Stimulated activated CD8-positive, alpha-beta memory T cell treated with anti-CD3 and anti-CD28 coated beads, Interleukin-7, amount 100 ng/mL, for 48 hours (primary cell): ENCODE results near the gene NFAM1.

ENCODE experiments used
- DNase-seq, 2 donors: peaks; one replicate each; pipeline ENCODE4 v3.0.0-alpha.2; 2020; ENCODE audit warnings: low read depth in 1 of 2; ENCODE audit errors: extremely low read depth in 1 of 2

Gene NFAM1, protein sequence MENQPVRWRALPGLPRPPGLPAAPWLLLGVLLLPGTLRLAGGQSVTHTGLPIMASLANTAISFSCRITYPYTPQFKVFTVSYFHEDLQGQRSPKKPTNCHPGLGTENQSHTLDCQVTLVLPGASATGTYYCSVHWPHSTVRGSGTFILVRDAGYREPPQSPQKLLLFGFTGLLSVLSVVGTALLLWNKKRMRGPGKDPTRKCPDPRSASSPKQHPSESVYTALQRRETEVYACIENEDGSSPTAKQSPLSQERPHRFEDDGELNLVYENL

DNA sequence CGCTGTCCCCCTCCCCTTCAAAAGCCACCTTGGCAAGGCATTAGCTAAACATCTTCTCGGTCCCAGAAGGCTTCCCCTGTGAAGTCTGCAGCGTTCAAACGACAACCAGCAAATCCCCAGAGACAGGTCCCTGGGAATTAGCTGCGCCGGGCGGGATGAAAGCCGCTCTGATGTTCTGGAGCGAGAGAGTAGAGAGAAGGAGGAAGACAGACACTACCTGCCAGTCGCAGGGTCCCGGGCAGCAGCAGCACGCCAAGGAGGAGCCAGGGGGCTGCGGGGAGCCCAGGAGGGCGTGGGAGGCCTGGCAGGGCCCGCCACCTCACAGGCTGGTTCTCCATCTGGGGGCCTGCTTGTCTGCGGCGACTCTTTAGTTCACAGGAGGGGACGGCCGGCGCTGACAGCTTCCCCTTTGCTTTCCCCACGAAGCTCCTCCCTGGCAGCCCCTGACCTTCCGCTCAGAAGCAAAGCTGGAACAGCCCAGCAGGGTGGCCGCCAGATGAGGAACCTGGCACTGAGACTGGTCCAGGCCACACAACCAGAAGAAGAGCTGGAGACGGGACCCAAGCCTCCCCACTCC, at the start of gene NFAM1:
Gene NFAM1 (minus strand): TSS at position 384 of the 577 bp plus-strand sequence. CDS start 46 bp downstream, at position 338.
- no peak for DNase-seq

DNA sequence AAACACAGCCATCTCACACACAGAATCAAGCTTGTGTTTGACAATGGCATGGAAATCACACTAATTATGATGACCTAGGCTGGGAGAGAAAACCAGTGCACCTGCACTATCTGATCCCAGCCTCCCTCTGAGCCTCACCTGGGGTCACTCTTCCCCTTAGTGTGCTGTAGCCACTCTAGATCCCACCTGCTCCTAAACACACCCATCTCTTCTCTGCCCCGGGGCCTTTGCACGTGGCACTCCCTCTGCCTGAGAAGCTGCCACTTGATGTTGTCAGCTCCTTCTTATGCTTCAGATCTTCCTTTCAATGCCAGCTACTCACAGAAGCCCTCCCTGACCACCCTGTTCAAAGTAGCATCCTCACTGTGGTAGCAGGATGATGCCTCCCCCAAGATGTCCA, 42.9 kb upstream of the NFAM1 start:
- DNase-seq, result no peak

DNA sequence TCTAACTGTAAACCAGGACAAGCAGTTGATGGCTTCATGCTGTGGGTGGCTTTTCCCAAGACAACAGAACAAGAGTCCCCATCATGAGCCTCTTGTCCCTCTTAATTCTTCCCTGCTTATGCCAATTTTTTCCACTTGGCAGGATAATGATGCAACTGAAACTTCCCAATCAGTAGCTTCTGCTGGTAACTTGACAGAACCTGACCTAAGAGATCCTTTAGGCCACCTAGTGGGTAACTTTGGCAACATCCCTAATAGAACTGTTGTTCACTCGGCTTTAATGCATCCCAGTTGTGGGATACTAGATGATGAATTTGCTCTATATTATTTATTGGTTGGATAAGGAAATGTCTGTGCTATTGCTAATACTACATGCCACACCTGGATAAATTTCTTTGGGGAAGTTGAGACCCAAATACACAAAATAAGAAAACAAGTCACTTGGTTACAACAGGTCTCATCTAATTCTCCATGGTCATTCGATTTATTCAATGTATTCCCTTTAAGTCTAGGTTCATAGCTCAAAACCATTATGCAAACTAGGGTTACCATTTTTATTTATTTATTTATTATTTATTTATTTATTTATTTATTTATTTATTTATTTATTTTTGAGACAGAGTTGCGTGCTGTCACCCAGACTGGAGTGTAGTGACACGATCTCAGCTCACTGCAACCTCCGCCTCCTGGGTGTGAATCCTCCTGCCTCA, 41.4 kb upstream of the NFAM1 start:
- no peak for DNase-seq

DNA sequence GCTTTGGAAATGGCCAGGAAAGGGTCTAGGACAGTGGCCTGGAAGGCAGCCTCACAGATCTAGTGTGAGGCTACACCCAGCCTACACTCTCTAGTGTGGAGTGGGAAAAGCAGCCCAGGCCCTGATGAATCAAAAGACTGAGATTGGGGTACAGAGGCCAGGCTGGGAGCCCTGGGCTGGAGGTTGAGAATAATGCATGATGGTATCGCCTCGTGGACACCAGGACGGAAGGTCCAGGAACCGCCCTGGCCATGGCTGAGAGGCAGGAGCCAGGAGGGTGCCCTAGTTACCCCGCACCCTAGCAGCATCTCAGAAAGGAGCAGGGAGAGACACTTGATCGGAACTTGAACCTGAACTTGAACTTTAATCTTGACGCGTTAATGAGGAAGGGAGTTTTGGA, 40.5 kb upstream of the NFAM1 start:
- no peak for DNase-seq

DNA sequence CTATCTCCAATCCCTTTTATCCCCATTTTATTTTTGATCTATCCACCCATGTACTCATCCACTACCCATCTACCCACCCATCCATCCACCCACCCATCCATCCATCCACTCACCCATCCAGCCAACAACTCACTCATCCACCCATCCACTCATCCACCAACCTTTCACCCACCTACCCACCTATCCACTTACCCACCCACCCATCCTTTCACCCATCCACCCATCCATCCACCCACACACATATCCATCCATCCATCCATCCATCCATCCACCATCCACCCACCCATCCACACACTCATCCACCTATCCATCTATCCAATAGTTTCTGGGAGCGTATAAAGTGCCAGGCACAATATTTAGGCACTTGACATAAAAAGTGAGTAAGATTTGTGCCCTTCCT, 39.2 kb upstream of the NFAM1 start:
- no peak for DNase-seq

DNA sequence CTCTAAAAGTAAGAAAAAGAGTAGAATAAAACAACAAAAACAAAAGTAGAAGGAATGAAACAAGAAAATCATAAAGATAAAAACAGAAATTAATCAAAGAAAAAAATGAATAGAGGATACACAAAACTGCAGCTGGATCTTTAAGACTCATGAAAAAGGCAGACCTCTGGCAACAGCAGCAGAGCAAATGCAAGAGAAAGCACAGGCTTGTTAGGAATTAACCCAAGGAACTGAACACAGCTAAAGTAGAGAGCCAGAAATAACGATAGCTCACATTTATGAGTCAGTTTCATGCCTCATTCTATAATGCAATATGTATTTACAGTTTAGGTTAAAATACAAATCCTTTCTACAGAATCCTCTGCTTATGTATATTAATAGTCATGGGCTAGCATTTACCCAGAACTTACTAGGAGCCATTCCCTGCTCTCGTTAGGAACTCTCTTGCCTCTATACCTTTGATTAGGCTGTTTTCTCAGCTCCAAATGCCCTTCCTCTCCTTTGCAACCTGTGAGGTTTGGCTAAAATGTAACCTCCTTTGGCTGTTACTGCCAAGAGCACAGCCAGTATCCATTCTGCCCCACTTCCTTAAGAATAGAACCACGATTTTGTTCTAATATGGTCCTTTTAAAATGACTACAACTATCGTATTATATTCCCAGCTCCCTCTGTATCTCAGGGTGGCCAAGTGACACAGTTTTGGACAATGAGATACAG, 38.3 kb upstream of the NFAM1 start:
- DNase-seq, result no peak

DNA sequence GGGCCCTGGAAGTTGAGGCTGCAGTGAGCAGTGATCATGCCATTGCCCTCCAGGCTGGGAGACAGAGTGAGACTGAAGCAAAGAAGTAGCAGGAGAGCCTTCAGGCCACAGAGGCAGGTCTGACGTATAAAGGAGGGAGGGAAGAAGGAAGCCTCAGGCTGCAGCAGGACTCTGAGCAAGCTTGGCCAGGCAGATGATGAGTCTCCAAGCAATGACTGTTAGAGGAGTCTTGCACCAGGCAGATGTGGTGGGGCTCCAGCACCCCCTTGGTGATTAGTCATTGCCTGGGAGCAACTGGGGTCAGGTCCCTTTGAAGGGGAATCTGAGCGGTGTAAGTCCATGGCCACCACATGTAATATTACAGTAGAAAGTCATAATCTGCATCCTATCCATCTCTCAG, 36.6 kb upstream of the NFAM1 start:
- DNase-seq, result no peak

DNA sequence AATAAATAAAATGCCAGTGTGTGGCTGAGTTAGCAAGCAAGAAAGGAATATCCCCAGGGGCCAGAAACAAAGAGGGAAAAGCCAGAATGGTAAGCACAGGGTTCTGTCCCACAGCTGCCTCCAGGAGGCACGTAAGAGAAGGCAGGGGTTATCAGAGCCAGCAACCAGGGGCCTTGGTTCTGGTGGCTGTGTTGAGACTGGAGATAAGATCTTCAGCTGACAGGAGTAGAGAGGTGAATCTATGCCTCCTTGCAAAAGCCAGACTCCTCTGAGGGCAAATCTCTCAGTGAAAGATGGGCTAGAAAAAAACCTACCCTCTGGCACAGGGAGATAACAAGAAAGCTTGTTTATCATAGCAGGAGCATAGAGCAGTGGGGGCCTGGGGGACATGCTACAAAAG, 29.8 kb upstream of the NFAM1 start:
- no peak for DNase-seq

DNA sequence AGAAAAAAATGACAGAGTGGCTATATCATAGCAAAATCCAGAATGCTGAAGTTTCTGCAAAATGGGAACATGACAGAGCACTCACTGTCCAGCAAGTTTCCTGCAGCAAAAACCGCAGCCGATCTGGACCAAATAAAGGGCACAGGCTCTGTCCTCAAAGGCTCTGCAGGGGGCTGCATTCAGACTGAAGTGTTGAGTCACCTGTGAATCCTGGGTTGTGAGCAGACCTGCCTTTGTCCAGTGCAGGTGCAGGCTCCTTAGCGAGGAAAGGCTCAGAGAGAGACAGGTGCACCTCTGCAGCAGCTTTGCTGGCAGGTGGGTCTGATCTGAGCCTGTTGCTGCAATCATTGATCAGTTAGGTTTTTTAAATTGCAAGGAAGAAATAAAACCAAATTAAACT, 29.3 kb upstream of the NFAM1 start:
- DNase-seq, result no peak

DNA sequence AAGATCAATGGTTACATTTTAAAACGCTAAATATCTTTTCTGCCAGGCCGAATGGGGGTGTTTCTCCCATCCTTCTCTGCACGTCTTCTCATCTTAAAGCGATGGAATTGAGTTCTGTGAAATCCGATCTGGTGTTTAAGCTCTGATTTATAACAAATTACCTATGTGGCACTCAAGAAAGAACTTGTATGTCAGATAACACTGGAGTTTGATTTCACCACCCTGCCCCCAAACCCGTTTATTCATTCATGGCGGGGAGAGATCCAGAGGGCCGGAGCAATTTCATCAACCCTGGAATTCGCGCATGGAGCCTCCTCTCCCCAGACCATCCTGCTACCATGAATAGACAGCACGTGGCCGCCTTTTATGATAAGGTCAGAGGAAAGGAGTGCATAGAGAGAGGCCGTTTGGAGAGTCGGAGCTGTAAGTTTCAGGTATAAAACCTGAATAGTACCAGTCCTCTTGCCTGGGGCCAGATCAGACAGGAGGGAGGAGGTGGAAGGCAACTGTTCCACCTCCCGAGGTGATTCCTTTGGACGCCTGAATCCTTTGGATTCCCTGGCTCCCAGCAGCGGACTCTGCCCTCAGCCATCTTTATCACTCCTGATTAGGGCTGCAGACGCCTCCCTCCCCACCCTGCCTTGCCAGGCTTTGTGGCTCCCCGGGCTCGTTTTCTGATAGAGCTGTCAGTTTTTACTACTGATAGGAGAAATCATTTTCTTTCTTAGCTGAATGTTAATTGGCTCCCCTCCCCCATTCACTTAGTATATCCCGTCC, 27.3 kb upstream of the NFAM1 start:
- no peak for DNase-seq

DNA sequence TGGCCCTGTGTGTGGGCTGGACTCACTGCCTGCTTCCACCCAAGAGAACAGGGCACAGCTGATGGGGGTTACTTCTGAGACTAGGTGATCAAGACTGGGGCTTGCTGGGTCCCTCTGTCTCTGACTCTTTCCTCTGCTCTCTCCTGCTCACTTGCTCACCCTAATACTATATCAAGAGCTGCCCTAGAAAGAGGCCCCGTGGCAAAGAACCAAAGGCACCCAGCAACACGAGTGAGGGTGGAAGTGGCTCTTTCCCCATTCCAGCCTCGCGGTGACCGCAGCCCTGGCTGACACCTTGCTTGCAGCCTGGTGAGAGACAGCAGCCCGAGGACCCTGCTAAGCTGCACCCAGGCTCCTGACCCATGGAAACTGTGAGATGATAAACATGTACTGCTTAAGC, 20.7 kb upstream of the NFAM1 start:
- DNase-seq, result no peak

DNA sequence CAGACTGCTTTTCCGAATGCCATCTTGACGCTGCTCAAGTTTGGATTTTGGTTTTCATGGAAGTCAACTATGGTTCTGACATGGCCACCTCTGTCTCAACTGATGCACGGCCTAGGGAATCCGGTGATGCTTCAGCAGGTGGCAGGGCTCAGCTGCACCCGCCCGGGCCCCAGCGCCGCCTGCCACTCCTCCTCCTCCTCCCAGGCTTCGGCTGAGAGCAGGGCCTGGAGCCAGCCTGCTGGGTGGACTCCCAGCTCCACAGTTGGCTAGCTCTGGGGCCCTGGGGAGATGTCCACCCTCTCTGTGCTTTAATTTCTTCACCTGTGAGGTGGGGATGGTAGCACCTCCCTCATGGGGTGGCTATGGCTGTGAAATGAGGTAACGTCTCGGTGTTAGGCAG, 20.3 kb upstream of the NFAM1 start:
- DNase-seq, result no peak

DNA sequence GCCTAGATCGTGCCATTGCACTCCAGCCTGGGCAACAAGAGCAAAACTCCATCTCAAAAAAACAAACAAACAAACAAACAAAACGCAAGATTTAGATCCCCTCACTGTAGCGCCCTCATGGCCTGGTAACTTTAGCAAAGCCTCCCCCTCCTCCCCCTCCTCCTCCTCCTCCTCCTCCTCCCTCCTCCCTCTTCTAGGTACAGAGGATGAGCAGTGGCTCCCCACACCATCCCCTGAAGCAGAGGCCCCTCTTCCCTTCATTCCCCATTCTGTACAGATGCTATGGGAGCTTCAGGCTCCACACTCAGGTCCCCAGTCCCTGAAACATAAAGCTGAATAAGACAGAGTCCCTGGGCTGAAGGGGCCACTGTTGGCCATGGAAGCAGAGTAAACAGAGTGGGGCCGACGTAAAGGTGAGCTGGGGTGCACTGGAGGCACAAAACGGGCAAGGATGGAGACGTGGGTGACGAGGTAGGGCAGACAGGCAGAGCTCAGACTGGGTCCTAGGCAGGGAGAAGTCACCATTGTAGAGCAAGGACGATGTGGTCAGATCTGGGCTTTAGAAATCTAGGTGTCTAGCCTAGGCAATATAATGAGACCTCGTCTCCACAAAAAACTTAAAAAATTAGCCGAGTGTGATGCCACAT, 19.4 kb upstream of the NFAM1 start:
- no peak for DNase-seq

DNA sequence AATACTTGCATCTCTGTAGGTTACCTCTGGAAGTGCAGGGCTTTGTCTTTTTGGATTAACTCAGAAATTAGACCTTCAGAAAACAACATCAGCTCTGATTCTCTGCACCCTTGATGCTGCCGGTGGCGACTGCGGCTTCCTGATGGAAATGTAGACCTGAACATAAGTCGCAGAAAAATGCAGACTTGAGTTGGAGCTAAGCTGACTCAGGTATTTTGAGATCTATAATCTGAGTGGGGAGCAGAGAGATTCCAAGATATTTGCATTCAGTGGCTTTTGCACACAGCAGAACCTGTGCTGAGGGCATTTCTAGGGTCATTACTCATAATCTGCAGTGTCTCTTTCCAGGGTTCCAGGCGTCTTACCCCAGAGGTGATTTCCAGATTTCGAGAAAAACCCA, 18.7 kb upstream of the NFAM1 start:
- no peak for DNase-seq

DNA sequence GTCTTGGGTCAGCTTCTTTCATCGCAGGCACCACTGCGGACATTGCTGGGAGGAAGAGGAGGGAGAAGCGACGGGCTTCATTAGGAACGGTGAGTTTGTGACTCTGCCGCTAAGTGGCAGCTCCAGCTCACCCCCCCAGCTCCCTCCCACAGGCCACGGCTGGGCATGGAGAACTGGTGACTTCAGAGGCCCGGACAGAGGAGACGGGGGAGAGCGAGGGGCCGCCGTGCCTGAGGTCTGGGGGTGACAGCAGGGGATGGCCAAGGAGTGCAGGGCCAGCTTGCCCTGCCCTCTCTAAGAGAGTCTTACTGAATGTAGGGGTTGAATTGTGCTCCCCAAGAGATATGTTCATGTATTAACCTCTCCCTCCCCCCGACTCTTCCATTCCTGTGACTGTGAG, 13.9 kb upstream of the NFAM1 start:
- DNase-seq, result no peak

DNA sequence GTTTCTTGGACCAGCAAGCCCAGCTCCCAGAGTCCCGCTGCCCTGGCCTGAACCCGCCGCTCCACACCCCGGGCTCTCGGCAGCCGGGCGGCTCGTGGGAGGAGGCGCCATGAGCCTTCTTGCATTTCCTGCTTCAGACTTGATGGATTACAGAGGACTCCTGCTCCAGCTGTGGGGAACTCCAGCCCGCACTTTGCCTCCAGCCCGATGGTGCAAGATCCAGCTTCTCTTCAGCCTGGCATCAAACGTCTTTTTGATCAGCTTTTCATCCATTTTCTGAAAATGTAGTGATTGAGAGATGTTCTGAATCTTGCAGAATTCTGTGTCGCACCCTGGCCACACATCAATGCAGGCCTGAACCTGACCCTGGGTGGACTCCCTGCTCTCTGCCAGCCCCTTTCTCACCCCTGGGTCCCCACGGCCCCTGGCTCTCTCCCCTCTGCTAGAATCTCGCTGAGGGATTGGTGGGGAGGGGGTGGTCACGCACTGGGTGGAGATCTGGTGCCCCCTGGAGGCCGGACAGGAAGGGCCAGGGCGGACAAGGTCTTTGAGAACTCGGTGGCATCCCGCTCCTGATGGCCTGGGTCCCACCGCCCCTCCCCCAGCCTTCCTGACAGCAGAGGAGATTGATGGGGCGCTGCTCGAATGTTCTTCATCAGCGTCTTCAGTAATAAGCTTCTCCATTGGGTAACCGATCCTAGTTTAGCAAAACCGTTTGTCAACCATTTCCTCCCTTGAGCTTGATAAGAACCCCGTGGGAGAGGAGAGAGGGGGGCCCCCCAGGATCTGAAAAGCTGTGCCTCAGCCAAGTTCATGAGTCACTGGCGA, 12.1 kb upstream of the NFAM1 start:
- DNase-seq, result peak; percentile 46 to 55

DNA sequence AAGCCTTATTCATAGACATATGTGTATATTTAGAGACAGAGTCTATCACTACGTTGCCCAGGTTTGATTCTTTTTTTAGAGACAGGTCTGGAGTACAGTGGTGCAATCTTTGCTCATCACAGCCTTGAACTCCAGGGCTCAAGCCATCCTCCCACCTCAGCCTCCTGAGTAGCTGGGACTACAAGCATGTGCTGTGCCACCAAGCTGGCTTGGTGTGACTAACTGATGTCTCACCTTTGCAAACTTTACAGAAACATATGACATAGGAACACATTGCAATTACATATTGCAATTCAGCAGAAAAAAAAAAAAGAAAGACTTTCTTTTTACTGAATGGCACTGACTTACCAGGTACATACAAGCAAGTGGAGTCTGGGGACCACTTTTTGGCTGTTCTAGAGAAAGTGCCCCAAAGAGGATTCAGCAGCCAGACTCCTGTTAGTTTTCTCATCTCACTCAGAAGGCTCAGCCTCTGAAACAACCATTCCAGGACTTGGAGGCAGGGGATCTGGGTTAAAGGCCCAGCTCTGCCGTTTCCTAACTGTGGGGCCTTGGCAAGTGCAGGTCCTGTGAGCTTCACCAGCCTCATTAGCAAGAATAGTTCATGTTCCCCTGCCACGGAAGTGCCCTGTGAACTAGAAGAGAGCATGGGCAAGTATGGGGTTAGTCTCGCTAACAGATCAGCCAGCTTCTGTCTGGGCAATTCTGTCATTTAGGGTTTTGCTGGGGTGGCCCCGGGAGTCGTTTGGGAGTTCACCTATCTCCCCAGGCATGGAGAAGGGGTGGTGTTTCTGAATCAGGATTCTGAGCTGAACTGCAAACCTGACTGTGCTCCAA, 11.3 kb upstream of the NFAM1 start:
- DNase-seq, result no peak

DNA sequence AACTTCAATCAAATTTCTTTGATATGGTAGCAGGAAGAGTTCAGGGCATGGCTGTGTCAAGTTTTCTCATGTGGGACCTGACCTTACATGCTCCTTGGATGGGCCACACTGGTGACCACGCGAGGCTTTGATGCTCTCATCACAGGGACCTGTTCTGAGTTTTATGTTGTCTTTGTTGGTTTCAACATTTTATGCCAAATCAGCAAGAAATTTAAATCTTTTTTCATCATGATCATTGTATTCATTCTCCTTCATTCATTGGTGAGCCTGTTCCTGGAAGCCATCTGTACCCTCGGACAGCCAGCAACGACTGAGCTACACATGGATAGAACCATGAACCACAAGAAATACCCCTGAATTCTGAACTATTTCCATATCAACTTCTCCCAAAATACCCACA, 10.5 kb upstream of the NFAM1 start:
- DNase-seq, result no peak

DNA sequence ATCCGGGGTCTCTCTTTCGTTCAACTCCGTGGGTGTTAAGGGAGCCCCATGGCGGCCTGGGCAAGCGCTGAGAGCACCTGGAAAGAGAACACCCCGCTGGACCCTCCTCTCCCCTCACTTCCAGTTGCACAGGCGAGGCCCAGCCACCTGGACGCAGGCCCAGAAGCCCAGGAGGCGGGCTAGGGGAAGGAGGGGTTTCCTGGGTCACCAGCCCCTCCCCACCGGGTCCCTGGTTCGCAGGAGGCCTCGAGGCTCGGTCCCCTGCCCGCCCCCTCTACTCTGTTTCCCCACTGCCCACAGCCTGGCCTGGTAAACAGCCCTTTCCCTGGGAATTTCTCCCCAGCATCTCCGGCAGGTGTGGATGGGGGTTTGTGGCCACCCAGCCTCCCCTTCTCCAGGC, 8.5 kb upstream of the NFAM1 start:
- DNase-seq, result no peak
